ENCODE results near the gene XPNPEP3.
A peak's percentile ranks its signal among the peaks of the same experiment; 100 is the strongest.

XPNPEP3 gene

DNA sequence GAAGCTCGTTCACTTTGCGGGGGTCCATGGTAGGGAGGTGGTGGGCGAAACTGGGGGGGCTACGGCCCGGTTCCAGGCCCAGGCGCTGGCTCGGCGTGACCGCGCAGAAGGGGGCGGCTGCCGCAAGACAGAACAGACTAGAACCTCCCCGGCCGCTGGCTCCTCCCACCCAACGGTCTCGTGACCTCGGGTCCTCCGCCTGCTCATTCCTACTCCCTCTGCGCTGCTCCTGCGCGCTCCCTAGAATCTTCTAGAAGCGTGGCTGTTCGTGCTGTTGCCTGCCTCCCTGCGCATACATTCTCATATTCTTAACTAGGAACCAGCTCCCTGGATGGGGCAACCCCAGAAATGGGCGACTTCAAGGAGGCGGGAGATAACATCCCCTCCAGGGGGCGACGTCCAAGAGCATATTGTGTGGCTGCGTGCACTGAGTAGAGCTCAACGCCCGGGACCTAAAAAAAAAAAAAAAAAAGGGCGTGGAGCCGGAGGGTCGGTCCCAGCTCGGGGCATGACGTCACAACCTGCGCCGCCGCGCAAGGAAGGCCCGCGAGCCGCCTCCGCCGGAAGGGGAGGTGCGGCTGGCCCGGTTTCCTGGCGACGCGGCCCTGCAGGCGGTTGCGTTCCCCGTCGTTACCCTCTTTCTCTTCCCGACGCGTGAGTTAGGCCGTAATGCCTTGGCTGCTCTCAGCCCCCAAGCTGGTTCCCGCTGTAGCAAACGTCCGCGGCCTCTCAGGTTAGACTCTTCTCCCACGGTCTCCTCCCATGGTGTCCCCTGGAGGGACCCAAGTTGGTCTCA is at the start of gene XPNPEP3, which contains the start of gene ST13:
TSS of gene XPNPEP3 (plus strand) at position 636 of the 796 bp plus-strand sequence. CDS start at position 670, 34 bp downstream.
TSS of gene ST13 (minus strand) at position 127 of the 796 bp plus-strand sequence. CDS start at position 28, 99 bp downstream.
- CTCF ChIA-PET, result interaction anchor here (0.6 to 1.7 kb wide), 7 partner anchors 10 to 1546 kb away, joined by 3 to 6 read pairs (median 3); partner anchors contain the start of gene SLC25A17
- POLR2A ChIA-PET, result interaction anchor here (0.6 to 2.3 kb wide), 28 partner anchors 11 to 589 kb away, joined by 3 to 14 read pairs (median 3); partner anchors contain the start of genes MCHR1, MRTFA, RBX1 and SLC25A17
- peak within 1 kb of the TSS; percentile 98 for H3K27ac ChIP-seq (ENCODE audit: extremely low read depth, low read depth, low read length)
- peaks cover 19% of the 10 kb centered on the region for H3K4me1 ChIP-seq (ENCODE audit: control insufficient read depth, insufficient read depth, low read length)
- H3K9me3 ChIP-seq (ENCODE audit: control insufficient read depth, insufficient read depth, low read depth, low read length), result no peaks in the 10 kb centered on the region
- H3K4me3 ChIP-seq (ENCODE audit: low read depth, low read length), result peak within 1 kb of the TSS; percentile 53
- H3K36me3 ChIP-seq (ENCODE audit: control insufficient read depth in 2 of 2, insufficient read depth in 1 of 2, low read length in 2 of 2), result peaks cover 13 to 30% of the 10 kb centered on the region in 2 experiments; a peak in 2 of 3 replicates
- TF ChIP-seq ZFP41 (tag by site-specific recombination; IDR thresholded peaks at IDR 0.05; ENCODE audit: borderline replicate concordance) (no peak), ZSCAN16 (tag by site-specific recombination; IDR thresholded peaks at IDR 0.05) (peak; percentile 15; the same call in 1 of the 2 replicates), ZNF112 (tag by site-specific recombination; IDR thresholded peaks at IDR 0.05) (no peak), HOXD13 (CRISPR knock-in tag; IDR thresholded peaks at IDR 0.05; ENCODE audit: borderline replicate concordance) (no peak), EGR2 (tag by site-specific recombination; IDR thresholded peaks at IDR 0.05; ENCODE audit: low read depth) (peak; percentile 6; the same call in 1 of the 2 replicates), ZNF555 (tag by site-specific recombination; conservative IDR thresholded peaks at IDR 0.05) (no peak), GLIS1 (tag by site-specific recombination; IDR thresholded peaks at IDR 0.05) (peak; percentile 80), GLI2 (tag by site-specific recombination; IDR thresholded peaks at IDR 0.05; ENCODE audit: borderline replicate concordance, low read depth) (no peak), PRDM1 (tag by site-specific recombination; IDR thresholded peaks at IDR 0.05) (no peak), ZNF544 (tag by site-specific recombination; IDR thresholded peaks at IDR 0.05) (no peak), ZNF621 (tag by site-specific recombination; IDR thresholded peaks at IDR 0.05) (no peak), ZNF677 (tag by site-specific recombination; IDR thresholded peaks at IDR 0.05) (no peak), ZBTB7A (tag by site-specific recombination; IDR thresholded peaks at IDR 0.05; ENCODE audit: low read depth) (peak; percentile 70; the same call in 1 of the 2 replicates), TCF7L2 (IDR thresholded peaks at IDR 0.05; ENCODE audit: borderline replicate concordance, low read depth, low read length) (no peak), ZNF121 (tag by site-specific recombination; IDR thresholded peaks at IDR 0.05) (no peak), SCRT1 (tag by site-specific recombination; IDR thresholded peaks at IDR 0.05; ENCODE audit: borderline replicate concordance) (no peak), ZNF23 (tag by site-specific recombination; IDR thresholded peaks at IDR 0.05; ENCODE audit: borderline replicate concordance) (no peak), ZNF629 (tag by site-specific recombination; IDR thresholded peaks at IDR 0.05) (peak; percentile 99), ZNF274 (IDR thresholded peaks at IDR 0.05; ENCODE audit: low read length) (no peak), ZNF274 (tag by site-specific recombination; IDR thresholded peaks at IDR 0.05; ENCODE audit: borderline replicate concordance) (no peak), ZNF514 (tag by site-specific recombination; IDR thresholded peaks at IDR 0.05) (no peak), HOXA7 (CRISPR knock-in tag; IDR thresholded peaks at IDR 0.05; ENCODE audit: borderline replicate concordance) (no peak), ZNF529 (tag by site-specific recombination; IDR thresholded peaks at IDR 0.05; ENCODE audit: insufficient replicate concordance) (no peak), KLF9 (tag by site-specific recombination; IDR thresholded peaks at IDR 0.05; ENCODE audit: low read depth) (peak; percentile 68), HOXC10 (CRISPR knock-in tag; IDR thresholded peaks at IDR 0.05) (no peak), ZNF76 (tag by site-specific recombination; IDR thresholded peaks at IDR 0.05; ENCODE audit: borderline replicate concordance, low read depth) (peak; percentile 74), ZNF596 (tag by site-specific recombination; IDR thresholded peaks at IDR 0.05) (no peak), OVOL3 (tag by site-specific recombination; IDR thresholded peaks at IDR 0.05) (no peak), ZNF433 (tag by site-specific recombination; IDR thresholded peaks at IDR 0.05; ENCODE audit: low read depth) (no peak), ZFP69B (tag by site-specific recombination; IDR thresholded peaks at IDR 0.05) (no peak), ZNF626 (tag by site-specific recombination; IDR thresholded peaks at IDR 0.05) (no peak)
- TF ChIP-seq, protein P1, sequence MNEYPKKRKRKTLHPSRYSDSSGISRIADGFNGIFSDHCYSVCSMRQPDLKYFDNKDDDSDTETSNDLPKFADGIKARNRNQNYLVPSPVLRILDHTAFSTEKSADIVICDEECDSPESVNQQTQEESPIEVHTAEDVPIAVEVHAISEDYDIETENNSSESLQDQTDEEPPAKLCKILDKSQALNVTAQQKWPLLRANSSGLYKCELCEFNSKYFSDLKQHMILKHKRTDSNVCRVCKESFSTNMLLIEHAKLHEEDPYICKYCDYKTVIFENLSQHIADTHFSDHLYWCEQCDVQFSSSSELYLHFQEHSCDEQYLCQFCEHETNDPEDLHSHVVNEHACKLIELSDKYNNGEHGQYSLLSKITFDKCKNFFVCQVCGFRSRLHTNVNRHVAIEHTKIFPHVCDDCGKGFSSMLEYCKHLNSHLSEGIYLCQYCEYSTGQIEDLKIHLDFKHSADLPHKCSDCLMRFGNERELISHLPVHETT (tag by site-specific recombination; IDR thresholded peaks at IDR 0.05), result peak; percentile 90
- TF ChIP-seq, protein P2, sequence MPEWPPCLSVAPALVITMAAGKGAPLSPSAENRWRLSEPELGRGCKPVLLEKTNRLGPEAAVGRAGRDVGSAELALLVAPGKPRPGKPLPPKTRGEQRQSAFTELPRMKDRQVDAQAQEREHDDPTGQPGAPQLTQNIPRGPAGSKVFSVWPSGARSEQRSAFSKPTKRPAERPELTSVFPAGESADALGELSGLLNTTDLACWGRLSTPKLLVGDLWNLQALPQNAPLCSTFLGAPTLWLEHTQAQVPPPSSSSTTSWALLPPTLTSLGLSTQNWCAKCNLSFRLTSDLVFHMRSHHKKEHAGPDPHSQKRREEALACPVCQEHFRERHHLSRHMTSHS (tag by site-specific recombination; IDR thresholded peaks at IDR 0.05), result no peak
- TF ChIP-seq, protein P3, sequence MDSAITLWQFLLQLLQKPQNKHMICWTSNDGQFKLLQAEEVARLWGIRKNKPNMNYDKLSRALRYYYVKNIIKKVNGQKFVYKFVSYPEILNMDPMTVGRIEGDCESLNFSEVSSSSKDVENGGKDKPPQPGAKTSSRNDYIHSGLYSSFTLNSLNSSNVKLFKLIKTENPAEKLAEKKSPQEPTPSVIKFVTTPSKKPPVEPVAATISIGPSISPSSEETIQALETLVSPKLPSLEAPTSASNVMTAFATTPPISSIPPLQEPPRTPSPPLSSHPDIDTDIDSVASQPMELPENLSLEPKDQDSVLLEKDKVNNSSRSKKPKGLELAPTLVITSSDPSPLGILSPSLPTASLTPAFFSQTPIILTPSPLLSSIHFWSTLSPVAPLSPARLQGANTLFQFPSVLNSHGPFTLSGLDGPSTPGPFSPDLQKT (IDR thresholded peaks at IDR 0.05; ENCODE audit: borderline replicate concordance, low read depth, low read length), result no peak
- TF ChIP-seq, protein P4, sequence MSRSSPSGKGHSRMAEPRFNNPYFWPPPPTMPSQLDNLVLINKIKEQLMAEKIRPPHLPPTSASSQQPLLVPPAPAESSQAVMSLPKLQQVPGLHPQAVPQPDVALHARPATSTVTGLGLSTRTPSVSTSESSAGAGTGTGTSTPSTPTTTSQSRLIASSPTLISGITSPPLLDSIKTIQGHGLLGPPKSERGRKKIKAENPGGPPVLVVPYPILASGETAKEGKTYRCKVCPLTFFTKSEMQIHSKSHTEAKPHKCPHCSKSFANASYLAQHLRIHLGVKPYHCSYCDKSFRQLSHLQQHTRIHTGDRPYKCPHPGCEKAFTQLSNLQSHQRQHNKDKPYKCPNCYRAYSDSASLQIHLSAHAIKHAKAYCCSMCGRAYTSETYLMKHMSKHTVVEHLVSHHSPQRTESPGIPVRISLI (tag by site-specific recombination; IDR thresholded peaks at IDR 0.05), result peak; percentile 100
